ENCODE results near the gene CCDC110. TPM values are rescaled to one million over a fixed set of nuclear protein-coding genes. Genes with fewer than 3 reads are reported as not detected.

The CCDC110 gene
- total RNA-seq, 1 experiment from 2014 or later, result 2.7 TPM

DNA sequence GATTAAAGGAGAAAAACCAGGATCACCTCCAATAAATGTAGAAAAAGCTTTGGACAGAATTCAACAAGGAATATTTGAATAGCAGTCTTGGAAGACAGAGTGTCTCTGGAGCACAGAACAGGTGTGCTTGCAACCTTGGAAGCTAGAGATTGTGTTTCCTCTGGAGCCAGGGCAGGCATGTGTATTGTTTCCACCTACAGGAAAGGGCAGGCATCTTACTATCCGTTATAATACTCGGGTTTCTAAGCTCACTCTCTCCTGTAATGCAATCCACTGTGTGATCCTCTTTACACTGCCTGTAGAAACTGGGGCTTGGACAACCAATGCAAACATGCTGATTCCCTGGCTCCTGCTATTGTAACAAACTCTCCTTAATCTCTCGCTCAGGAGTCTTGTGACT is 14.4 kb downstream of the CCDC110 start:
- Histone ChIP-seq H3K9me3 (ENCODE audit: control insufficient read depth in 1 of 2, insufficient read depth in 1 of 2, low read depth in 1 of 2, low read length in 2 of 2) (no peaks in the 10 kb centered on the region), H3K79me2 (ENCODE audit: insufficient read depth, low read length) (no peaks in the 10 kb centered on the region), H3K36me3 (ENCODE audit: control insufficient read depth in 1 of 2, insufficient read depth in 2 of 2, low read length in 2 of 2) (no peaks in the 10 kb centered on the region), H4K20me1 (ENCODE audit: insufficient read depth) (no peaks in the 10 kb centered on the region), H3K4me3 (replicated peaks in 1 of 2; ENCODE audit: low read depth in 1 of 2, low read length in 2 of 2) (no peak overlapping the region), H2AFZ (ENCODE audit: low read depth, low read length, poor library complexity, severe bottlenecking) (no peak overlapping the region), H3K27ac (ENCODE audit: low read depth, low read length) (no peak overlapping the region), H3K9ac (ENCODE audit: low read length) (no peak overlapping the region), H3K27me3 (ENCODE audit: insufficient read depth, low read length) (no peaks in the 10 kb centered on the region), H3K4me2 (ENCODE audit: low read length) (no peak overlapping the region), H3K9me2 (ENCODE audit: insufficient read depth) (no peaks in the 10 kb centered on the region), H3K4me1 (ENCODE audit: control insufficient read depth in 1 of 2, insufficient read depth in 2 of 2, low read length in 2 of 2) (no peaks in the 10 kb centered on the region; a peak in 1 of 4 replicates)
- POLR2A ChIA-PET, result interaction anchor here (0.8 kb wide), 1 partner anchor 31 kb away, joined by 3 read pairs; the partner anchor contains the start of gene UFSP2
- CTCF ChIA-PET, result no interaction called here
- ATAC-seq, result peak; percentile 63; the same call in 1 of the 2 replicates
- intact Hi-C loops (cut with micrococcal nuclease), result no loop called here
- no peak for DNase-seq (ENCODE audit: low read depth, low spot score)
- BruUV-seq (replicated peaks), result no TSS peak
- TF ChIP-seq CTCF (IDR thresholded peaks at IDR 0.05 in 2 of 3, conservative IDR thresholded peaks at IDR 0.05 in 1 of 3; ENCODE audit: borderline replicate concordance in 1 of 3, insufficient read depth in 1 of 3, low read depth in 2 of 3, low read length in 2 of 3), result no peak
- no peak for TF ChIP-seq SP1 (IDR thresholded peaks at IDR 0.05; ENCODE audit: low read depth)
- TF ChIP-seq EZH2 (IDR thresholded peaks at IDR 0.05), result no peak
- TF ChIP-seq SRF (IDR thresholded peaks at IDR 0.05; ENCODE audit: low read depth), result no peak
- no peak for TF ChIP-seq YY1 (IDR thresholded peaks at IDR 0.05; ENCODE audit: extremely low read depth, insufficient replicate concordance, low read depth, low read length)
- no peak for TF ChIP-seq POLR2A (IDR thresholded peaks at IDR 0.05; ENCODE audit: borderline replicate concordance, extremely low read depth, insufficient read depth, insufficient read length)
- TF ChIP-seq TCF7L2 (IDR thresholded peaks at IDR 0.05; ENCODE audit: borderline replicate concordance, extremely low read depth, insufficient read depth, insufficient read length), result no peak
- TF ChIP-seq ZFX (IDR thresholded peaks at IDR 0.05), result no peak
- no peak for TF ChIP-seq FOSL1 (IDR thresholded peaks at IDR 0.05; ENCODE audit: low read depth)
- no peak for TF ChIP-seq CEBPB (IDR thresholded peaks at IDR 0.05; ENCODE audit: low read depth)
- no peak for TF ChIP-seq ZNF274 (IDR thresholded peaks at IDR 0.05; ENCODE audit: low read depth, low read length)
- no peak for TF ChIP-seq SIN3A (IDR thresholded peaks at IDR 0.05; ENCODE audit: low read depth)
- RAD21 ChIA-PET (ENCODE audit: low non-redundant PET in 1 of 2, low total read pairs in 2 of 2, uncharacterized antibody in 2 of 2, unreplicated experiment in 2 of 2), result no interaction called here

Data from HCT116 (cell line).